ENCODE results near the gene FAM174A. TPM values are rescaled to one million over a fixed set of nuclear protein-coding genes. Genes with fewer than 3 reads are reported as not detected.

FAM174A gene
- polyA plus RNA-seq, 1 of the 3 experiments (the other 2 are of a cell fraction): 22.4 TPM

DNA sequence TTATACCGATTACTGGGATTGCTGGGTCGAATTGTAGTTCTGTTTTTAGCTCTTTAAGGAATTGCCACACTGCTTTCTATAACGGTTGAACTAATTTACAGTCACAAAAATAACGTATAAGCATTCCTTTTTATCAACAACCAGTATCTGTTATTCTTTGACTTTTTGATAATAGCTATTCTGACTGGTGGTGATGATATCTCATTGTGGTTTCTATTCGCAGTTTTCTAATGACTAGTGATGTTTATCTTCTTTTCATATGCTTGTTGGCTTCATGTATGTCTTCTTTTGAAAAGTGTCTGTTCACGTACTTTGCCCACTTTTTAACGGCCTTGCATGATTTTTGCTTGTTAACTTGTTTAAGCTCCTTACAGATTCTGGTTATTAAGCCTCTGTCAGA is 74.4 kb downstream of the FAM174A start (continued):
- TF ChIP-seq, protein P1, sequence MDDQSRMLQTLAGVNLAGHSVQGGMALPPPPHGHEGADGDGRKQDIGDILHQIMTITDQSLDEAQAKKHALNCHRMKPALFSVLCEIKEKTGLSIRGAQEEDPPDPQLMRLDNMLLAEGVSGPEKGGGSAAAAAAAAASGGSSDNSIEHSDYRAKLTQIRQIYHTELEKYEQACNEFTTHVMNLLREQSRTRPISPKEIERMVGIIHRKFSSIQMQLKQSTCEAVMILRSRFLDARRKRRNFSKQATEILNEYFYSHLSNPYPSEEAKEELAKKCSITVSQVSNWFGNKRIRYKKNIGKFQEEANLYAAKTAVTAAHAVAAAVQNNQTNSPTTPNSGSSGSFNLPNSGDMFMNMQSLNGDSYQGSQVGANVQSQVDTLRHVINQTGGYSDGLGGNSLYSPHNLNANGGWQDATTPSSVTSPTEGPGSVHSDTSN (IDR thresholded peaks at IDR 0.05): no peak
- TF ChIP-seq SIN3A (IDR thresholded peaks at IDR 0.05; ENCODE audit: borderline replicate concordance, low read depth, low read length) (no peak), FOXM1 (IDR thresholded peaks at IDR 0.05; ENCODE audit: low read depth) (no peak), JUND (IDR thresholded peaks at IDR 0.05) (no peak), CHD2 (IDR thresholded peaks at IDR 0.05; ENCODE audit: low read length, partially characterized antibody) (no peak), SMC3 (IDR thresholded peaks at IDR 0.05; ENCODE audit: low read depth, low read length) (no peak)
- TF ChIP-seq, protein P2, sequence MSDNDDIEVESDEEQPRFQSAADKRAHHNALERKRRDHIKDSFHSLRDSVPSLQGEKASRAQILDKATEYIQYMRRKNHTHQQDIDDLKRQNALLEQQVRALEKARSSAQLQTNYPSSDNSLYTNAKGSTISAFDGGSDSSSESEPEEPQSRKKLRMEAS (IDR thresholded peaks at IDR 0.05; ENCODE audit: low read depth): no peak
- TF ChIP-seq, protein P3, sequence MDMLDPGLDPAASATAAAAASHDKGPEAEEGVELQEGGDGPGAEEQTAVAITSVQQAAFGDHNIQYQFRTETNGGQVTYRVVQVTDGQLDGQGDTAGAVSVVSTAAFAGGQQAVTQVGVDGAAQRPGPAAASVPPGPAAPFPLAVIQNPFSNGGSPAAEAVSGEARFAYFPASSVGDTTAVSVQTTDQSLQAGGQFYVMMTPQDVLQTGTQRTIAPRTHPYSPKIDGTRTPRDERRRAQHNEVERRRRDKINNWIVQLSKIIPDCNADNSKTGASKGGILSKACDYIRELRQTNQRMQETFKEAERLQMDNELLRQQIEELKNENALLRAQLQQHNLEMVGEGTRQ (IDR thresholded peaks at IDR 0.05; ENCODE audit: borderline replicate concordance, low read depth, low read length): no peak

DNA sequence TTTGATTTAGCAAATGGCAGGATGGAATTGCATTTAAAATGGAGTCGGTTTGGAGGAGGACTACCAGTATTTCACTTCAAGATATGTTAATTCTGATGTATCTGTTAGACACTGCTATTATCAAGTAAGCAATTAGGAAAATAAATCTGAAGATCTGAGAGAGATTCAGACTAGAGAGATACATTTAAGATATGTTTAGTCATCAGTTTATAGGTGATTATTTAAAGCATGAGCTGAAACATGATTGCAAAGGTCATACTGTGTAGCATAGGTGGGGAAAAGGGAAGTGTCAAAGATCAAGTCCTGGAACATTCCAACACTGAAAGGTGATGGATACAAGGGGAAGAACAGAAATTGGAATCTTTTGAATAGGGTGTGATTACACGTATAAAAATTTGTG is 79.1 kb downstream of the FAM174A start:
- Histone ChIP-seq H3F3A (replicated peaks; ENCODE audit: insufficient read depth) (no peaks in the 10 kb centered on the region), H3K79me2 (ENCODE audit: insufficient read depth) (no peaks in the 10 kb centered on the region), H2AFZ (ENCODE audit: low read depth) (no peak overlapping the region), H4K20me1 (ENCODE audit: insufficient read depth) (no peaks in the 10 kb centered on the region), H3K4me3 (ENCODE audit: low read depth in 2 of 2, low read length in 1 of 2) (no peak overlapping the region), H3K27me3 (ENCODE audit: insufficient read depth) (no peaks in the 10 kb centered on the region), H3K27ac (ENCODE audit: low read depth in 2 of 2, low read length in 1 of 2) (no peak overlapping the region), H3K4me1 (ENCODE audit: control insufficient read depth in 1 of 2, insufficient read depth in 2 of 2, low read depth in 1 of 2, low read length in 1 of 2) (no peaks in the 10 kb centered on the region), H3K9ac (no peak overlapping the region), H3K9me3 (no peaks in the 10 kb centered on the region), H3K9me2 (no peaks in the 10 kb centered on the region; the same call in 1 of the 2 replicates), H3K36me3 (replicated peaks in 1 of 2; ENCODE audit: control insufficient read depth in 1 of 2, insufficient read depth in 2 of 2, low read length in 1 of 2) (no peaks in the 10 kb centered on the region), H3K4me2 (no peak overlapping the region)
- WGBS (ENCODE audit: low lambda C conversion rate): 8% methylated on average over 2 of the region's 2 CpGs
- ChIA-PET CTCF (no interaction called here), POLR2A (no interaction called here)
- TF ChIP-seq POLR2AphosphoS5 (IDR thresholded peaks at IDR 0.05; ENCODE audit: low read depth, low read length): no peak
- no peak for TF ChIP-seq RAD21 (IDR thresholded peaks at IDR 0.05; ENCODE audit: low read length)
- TF ChIP-seq ELF1 (IDR thresholded peaks at IDR 0.05): no peak
- no peak for TF ChIP-seq RXRA (IDR thresholded peaks at IDR 0.05; ENCODE audit: borderline replicate concordance, low read depth)
- no peak for TF ChIP-seq FOSL2 (IDR thresholded peaks at IDR 0.05; ENCODE audit: borderline replicate concordance, low read depth)
- no peak for TF ChIP-seq TCF12 (IDR thresholded peaks at IDR 0.05)
- TF ChIP-seq TAF1 (IDR thresholded peaks at IDR 0.05; ENCODE audit: borderline replicate concordance, low read depth, low read length): no peak
- no peak for TF ChIP-seq NRF1 (IDR thresholded peaks at IDR 0.05; ENCODE audit: low read depth, low read length)
- TF ChIP-seq GABPA (IDR thresholded peaks at IDR 0.05; ENCODE audit: low read depth): no peak
- DNase-seq: no peak

DNA sequence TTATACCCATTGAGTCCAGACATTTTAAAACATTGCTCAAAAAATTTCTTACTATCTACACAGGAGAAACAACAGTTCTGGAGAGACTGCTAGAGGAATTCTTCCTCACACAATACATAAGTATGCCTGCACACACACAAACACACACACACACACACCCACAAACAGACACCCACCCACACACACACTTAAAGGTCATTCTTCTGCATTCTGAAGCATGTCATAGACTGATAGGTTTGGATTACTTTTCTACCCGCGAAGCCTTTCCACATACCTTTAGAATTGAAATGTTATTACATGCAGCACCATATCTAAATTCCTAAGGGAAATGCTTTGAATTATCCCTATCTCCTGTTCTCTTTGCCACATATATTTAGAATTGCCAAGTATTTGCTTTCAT is 80.2 kb downstream of the FAM174A start:
- H3K4me3 ChIP-seq (ENCODE audit: low read depth in 2 of 2, low read length in 1 of 2): no peak overlapping the region
- 87% methylated on average over 2 of the region's 2 CpGs for WGBS (ENCODE audit: low lambda C conversion rate)
- no peaks in the 10 kb centered on the region for H3K79me2 ChIP-seq (ENCODE audit: insufficient read depth)
- H2AFZ ChIP-seq (ENCODE audit: low read depth): no peak overlapping the region
- no peaks in the 10 kb centered on the region for H3K27me3 ChIP-seq (ENCODE audit: insufficient read depth)
- ChIA-PET CTCF (no interaction called here), POLR2A (no interaction called here)
- H3K9me2 ChIP-seq: no peaks in the 10 kb centered on the region; the same call in 1 of the 2 replicates
- H3K27ac ChIP-seq (ENCODE audit: low read depth in 2 of 2, low read length in 1 of 2): no peak overlapping the region
- H3K4me2 ChIP-seq: no peak overlapping the region
- no peaks in the 10 kb centered on the region for H3K4me1 ChIP-seq (ENCODE audit: control insufficient read depth in 1 of 2, insufficient read depth in 2 of 2, low read depth in 1 of 2, low read length in 1 of 2)
- no peaks in the 10 kb centered on the region for H4K20me1 ChIP-seq (ENCODE audit: insufficient read depth)
- no peaks in the 10 kb centered on the region for H3K9me3 ChIP-seq
- no peak overlapping the region for H3K9ac ChIP-seq
- no peaks in the 10 kb centered on the region for H3K36me3 ChIP-seq (replicated peaks in 1 of 2; ENCODE audit: control insufficient read depth in 1 of 2, insufficient read depth in 2 of 2, low read length in 1 of 2)
- DNase-seq: no peak
- no peaks in the 10 kb centered on the region for H3F3A ChIP-seq (replicated peaks; ENCODE audit: insufficient read depth)
- TF ChIP-seq FOXJ3 (CRISPR knock-in tag; IDR thresholded peaks at IDR 0.05) (no peak), CHD2 (IDR thresholded peaks at IDR 0.05; ENCODE audit: low read length, partially characterized antibody) (no peak), NFIC (IDR thresholded peaks at IDR 0.05; ENCODE audit: borderline replicate concordance) (no peak), YY1 (IDR thresholded peaks at IDR 0.05; ENCODE audit: low read depth) (no peak), RAD21 (IDR thresholded peaks at IDR 0.05; ENCODE audit: low read length) (no peak)
- TF ChIP-seq, protein P3 (IDR thresholded peaks at IDR 0.05; ENCODE audit: borderline replicate concordance, low read depth, low read length): no peak
- TF ChIP-seq, protein P4, sequence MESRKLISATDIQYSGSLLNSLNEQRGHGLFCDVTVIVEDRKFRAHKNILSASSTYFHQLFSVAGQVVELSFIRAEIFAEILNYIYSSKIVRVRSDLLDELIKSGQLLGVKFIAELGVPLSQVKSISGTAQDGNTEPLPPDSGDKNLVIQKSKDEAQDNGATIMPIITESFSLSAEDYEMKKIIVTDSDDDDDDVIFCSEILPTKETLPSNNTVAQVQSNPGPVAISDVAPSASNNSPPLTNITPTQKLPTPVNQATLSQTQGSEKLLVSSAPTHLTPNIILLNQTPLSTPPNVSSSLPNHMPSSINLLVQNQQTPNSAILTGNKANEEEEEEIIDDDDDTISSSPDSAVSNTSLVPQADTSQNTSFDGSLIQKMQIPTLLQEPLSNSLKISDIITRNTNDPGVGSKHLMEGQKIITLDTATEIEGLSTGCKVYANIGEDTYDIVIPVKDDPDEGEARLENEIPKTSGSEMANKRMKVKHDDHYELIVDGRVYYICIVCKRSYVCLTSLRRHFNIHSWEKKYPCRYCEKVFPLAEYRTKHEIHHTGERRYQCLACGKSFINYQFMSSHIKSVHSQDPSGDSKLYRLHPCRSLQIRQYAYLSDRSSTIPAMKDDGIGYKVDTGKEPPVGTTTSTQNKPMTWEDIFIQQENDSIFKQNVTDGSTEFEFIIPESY (IDR thresholded peaks at IDR 0.05; ENCODE audit: borderline replicate concordance, low read depth): no peak
- TF ChIP-seq, protein P5, sequence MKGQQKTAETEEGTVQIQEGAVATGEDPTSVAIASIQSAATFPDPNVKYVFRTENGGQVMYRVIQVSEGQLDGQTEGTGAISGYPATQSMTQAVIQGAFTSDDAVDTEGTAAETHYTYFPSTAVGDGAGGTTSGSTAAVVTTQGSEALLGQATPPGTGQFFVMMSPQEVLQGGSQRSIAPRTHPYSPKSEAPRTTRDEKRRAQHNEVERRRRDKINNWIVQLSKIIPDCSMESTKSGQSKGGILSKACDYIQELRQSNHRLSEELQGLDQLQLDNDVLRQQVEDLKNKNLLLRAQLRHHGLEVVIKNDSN (IDR thresholded peaks at IDR 0.05; ENCODE audit: borderline replicate concordance, low read depth): no peak

All from SK-N-SH (cell line).